Measurements from ENCODE around the gene TRIM46. TPM values are rescaled to one million over a fixed set of nuclear protein-coding genes. Genes with fewer than 3 reads are reported as not detected.
A peak's percentile ranks its signal among the peaks of the same experiment; 100 is the strongest.

The TRIM46 gene
- total RNA-seq, 1 donor from 2014 or later = 0.35 TPM

DNA sequence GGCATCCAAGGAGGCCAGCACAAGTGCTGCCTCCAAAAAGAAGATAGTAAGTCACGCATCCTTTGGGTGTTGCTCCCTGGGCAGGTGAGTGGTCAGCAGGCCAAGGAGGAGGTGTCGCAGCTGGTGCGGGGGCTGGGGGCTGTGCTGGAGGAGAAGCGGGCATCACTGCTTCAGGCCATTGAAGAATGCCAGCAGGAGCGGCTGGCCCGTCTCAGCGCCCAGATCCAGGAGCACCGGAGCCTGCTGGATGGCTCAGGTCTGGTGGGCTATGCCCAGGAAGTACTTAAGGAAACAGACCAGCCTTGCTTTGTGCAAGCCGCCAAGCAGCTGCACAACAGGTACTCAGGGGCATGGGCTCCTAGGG, 4.3 kb downstream of the TRIM46 start:
- intact Hi-C loops (cut with DNase I) = no loop called here
- DNase-seq = no peak
- TF ChIP-seq, protein P1, sequence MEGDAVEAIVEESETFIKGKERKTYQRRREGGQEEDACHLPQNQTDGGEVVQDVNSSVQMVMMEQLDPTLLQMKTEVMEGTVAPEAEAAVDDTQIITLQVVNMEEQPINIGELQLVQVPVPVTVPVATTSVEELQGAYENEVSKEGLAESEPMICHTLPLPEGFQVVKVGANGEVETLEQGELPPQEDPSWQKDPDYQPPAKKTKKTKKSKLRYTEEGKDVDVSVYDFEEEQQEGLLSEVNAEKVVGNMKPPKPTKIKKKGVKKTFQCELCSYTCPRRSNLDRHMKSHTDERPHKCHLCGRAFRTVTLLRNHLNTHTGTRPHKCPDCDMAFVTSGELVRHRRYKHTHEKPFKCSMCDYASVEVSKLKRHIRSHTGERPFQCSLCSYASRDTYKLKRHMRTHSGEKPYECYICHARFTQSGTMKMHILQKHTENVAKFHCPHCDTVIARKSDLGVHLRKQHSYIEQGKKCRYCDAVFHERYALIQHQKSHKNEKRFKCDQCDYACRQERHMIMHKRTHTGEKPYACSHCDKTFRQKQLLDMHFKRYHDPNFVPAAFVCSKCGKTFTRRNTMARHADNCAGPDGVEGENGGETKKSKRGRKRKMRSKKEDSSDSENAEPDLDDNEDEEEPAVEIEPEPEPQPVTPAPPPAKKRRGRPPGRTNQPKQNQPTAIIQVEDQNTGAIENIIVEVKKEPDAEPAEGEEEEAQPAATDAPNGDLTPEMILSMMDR (IDR thresholded peaks at IDR 0.05) = no peak
- ATAC-seq = no peak
- Histone ChIP-seq H3K27ac (no peak overlapping the region), H3K36me3 (no peaks in the 10 kb centered on the region), H3K4me3 (peak overlapping the region; percentile 32), H3K4me1 (peaks cover 28% of the 10 kb centered on the region), H3K27me3 (ENCODE audit: low read depth) (peaks cover 6% of the 10 kb centered on the region), H3K9me3 (no peaks in the 10 kb centered on the region)

DNA sequence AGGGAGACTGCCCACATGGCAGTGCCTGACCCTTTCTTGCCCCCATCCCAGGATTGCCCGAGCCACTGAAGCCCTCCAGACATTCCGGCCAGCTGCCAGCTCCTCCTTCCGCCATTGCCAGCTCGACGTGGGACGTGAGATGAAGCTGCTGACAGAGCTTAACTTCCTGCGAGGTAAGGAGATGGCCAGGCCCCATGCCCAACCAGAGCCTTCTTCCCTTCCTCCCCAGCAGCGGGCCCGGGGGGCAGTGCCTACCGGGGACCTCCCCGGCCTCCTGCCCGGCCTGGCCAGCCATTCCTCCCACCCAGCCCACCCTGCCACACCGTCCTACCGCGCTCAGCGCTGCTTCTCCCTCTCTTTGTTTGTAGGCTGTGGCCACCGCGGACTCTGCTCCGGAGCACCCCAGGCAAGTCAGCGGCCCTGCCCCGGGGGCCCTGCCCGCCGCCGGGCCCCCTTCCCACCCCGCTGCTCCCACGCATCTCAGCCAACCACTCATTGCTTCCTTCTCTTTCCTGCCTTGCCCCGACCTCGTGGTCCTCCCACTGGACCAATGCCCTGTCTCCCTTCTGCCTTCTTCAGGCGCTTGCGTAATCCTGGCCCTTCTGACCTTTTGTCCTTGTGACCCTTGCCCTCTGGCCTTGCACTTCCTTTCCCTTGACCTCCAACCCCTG, 4.9 kb downstream of the TRIM46 start:
- H3K36me3 ChIP-seq = no peaks in the 10 kb centered on the region
- no peaks in the 10 kb centered on the region for H3K9me3 ChIP-seq
- intact Hi-C loops (cut with DNase I) = no loop called here
- peaks cover 23% of the 10 kb centered on the region for H3K4me1 ChIP-seq
- peaks cover 6% of the 10 kb centered on the region for H3K27me3 ChIP-seq (ENCODE audit: low read depth)
- TF ChIP-seq, protein P1 (IDR thresholded peaks at IDR 0.05) = no peak
- ATAC-seq (peak in 1 of 2 donors; percentile 2), DNase-seq (peak; percentile 76)
- H3K27ac ChIP-seq = peak overlapping the region; percentile 18
- peak overlapping the region; percentile 32 for H3K4me3 ChIP-seq

GRCh38 chr1:155179112-155180031, 5.7 kb downstream of the TRIM46 start:
- TF ChIP-seq, protein P1 (IDR thresholded peaks at IDR 0.05) = no peak
- peaks cover 15% of the 10 kb centered on the region for H3K4me1 ChIP-seq
- H3K9me3 ChIP-seq = no peaks in the 10 kb centered on the region
- no peak for DNase-seq
- ATAC-seq = no peak
- no peaks in the 10 kb centered on the region for H3K27me3 ChIP-seq (ENCODE audit: low read depth)
- H3K36me3 ChIP-seq = no peaks in the 10 kb centered on the region
- H3K27ac ChIP-seq = no peak overlapping the region
- no peak overlapping the region for H3K4me3 ChIP-seq
- intact Hi-C loops (cut with DNase I) = no loop called here

GRCh38 chr1:155181371-155182051, 7.9 kb downstream of the TRIM46 start:
- H3K27ac ChIP-seq = no peak overlapping the region
- TF ChIP-seq, protein P1 (IDR thresholded peaks at IDR 0.05) = no peak
- H3K9me3 ChIP-seq = no peaks in the 10 kb centered on the region
- ATAC-seq (no peak), DNase-seq (peak; percentile 54)
- no peak overlapping the region for H3K4me3 ChIP-seq
- H3K36me3 ChIP-seq = no peaks in the 10 kb centered on the region
- H3K4me1 ChIP-seq = peaks cover 31% of the 10 kb centered on the region
- intact Hi-C loops (cut with DNase I) = no loop called here
- no peaks in the 10 kb centered on the region for H3K27me3 ChIP-seq (ENCODE audit: low read depth)

GRCh38 chr1:155182052-155182550, 8.5 kb downstream of the TRIM46 start:
- no peak for DNase-seq
- ATAC-seq = no peak
- TF ChIP-seq, protein P1 (IDR thresholded peaks at IDR 0.05) = no peak

More at GRCh38 chr1:155182052-155182550, 8.5 kb downstream of the TRIM46 start:
- no peaks in the 10 kb centered on the region for H3K27me3 ChIP-seq (ENCODE audit: low read depth)
- peaks cover 26% of the 10 kb centered on the region for H3K4me1 ChIP-seq
- intact Hi-C loops (cut with DNase I) = no loop called here
- no peak overlapping the region for H3K27ac ChIP-seq
- H3K36me3 ChIP-seq = no peaks in the 10 kb centered on the region
- H3K9me3 ChIP-seq = no peaks in the 10 kb centered on the region
- H3K4me3 ChIP-seq = no peak overlapping the region

Measured in lower lobe of right lung (tissue), 2 donors.